GM23338 (cell line): Measurements from ENCODE around the gene GRIN2A. TPM values are rescaled to one million over a fixed set of nuclear protein-coding genes. Genes with fewer than 3 reads are reported as not detected.

Experiments
- ATAC-seq: fragments of 200-7000 bp; cut with Tn5 transposase; 3 replicates; pipeline ENCODE4 v1.9.1; 2020
- DNase-seq: peaks from one replicate; pipeline ENCODE4 v3.0.0-alpha.2; 2015; ENCODE audit warnings: low spot score
- H2AFZ ChIP-seq: fragments of 200-600 bp; sonication (generic); 2 replicates; pipeline ENCODE4 v1.8.0; 2016; ENCODE audit warnings: antibody characterized with exemption, mild to moderate bottlenecking, moderate library complexity
- H3F3A ChIP-seq: fragments of 200-600 bp; sonication (generic); replicated peaks from 2 replicates; pipeline ENCODE4 v1.8.0; 2017; ENCODE audit warnings: antibody characterized with exemption, mixed run types, low read depth
- H3K27ac ChIP-seq: fragments of 200-600 bp; sonication (generic); 2 replicates; pipeline ENCODE4 v1.6.1; 2016; ENCODE audit warnings: low read depth
- H3K27me3 ChIP-seq: fragments of 200-600 bp; sonication (generic); 2 replicates; pipeline ENCODE4 v1.8.0; 2016; ENCODE audit warnings: mild to moderate bottlenecking, mixed run types, moderate library complexity; ENCODE audit not compliant: insufficient read depth
- H3K36me3 ChIP-seq: fragments of 200-600 bp; sonication (generic); 2 replicates; pipeline ENCODE4 v1.8.0; 2016; ENCODE audit warnings: mild to moderate bottlenecking; ENCODE audit not compliant: insufficient read depth
- H3K4me1 ChIP-seq: fragments of 200-600 bp; sonication (generic); 2 replicates; pipeline ENCODE4 v1.8.0; 2016; ENCODE audit warnings: mild to moderate bottlenecking, moderate library complexity; ENCODE audit not compliant: insufficient read depth
- H3K4me2 ChIP-seq: fragments of 200-600 bp; sonication (generic); 2 replicates; pipeline ENCODE4 v1.7.1; 2017; ENCODE audit warnings: mixed run types
- H3K4me3 ChIP-seq: fragments of 200-600 bp; sonication (generic); 2 replicates; pipeline ENCODE4 v1.6.1; 2016; ENCODE audit warnings: mixed run types
- H3K79me2 ChIP-seq: fragments of 200-600 bp; sonication (generic); replicated peaks from 2 replicates; pipeline ENCODE4 v1.8.0; 2017; ENCODE audit warnings: mild to moderate bottlenecking; ENCODE audit not compliant: insufficient read depth
- H3K9me2 ChIP-seq: fragments of 200-600 bp; sonication (generic); 2 replicates; pipeline ENCODE4 v1.8.0; 2017; ENCODE audit not compliant: insufficient read depth
- H4K20me1 ChIP-seq: fragments of 200-600 bp; sonication (generic); replicated peaks from 2 replicates; pipeline ENCODE4 v1.8.0; 2017; ENCODE audit warnings: mild to moderate bottlenecking; ENCODE audit not compliant: insufficient read depth
- H3K27ac Mint-ChIP-seq: 2 replicates; pipeline ENCODE4 v1.8.0; 2020; ENCODE audit warnings: inconsistent platforms, mild to moderate bottlenecking, moderate library complexity, mixed read lengths
- H3K27me3 Mint-ChIP-seq: 3 replicates; pipeline ENCODE4 v1.8.0; 2022; ENCODE audit warnings: low read depth, mild to moderate bottlenecking, moderate library complexity, mixed read lengths, inconsistent platforms; ENCODE audit not compliant: insufficient read depth, poor library complexity
- H3K36me3 Mint-ChIP-seq: 3 replicates; pipeline ENCODE4 v1.8.0; 2021; ENCODE audit warnings: low read depth, mild to moderate bottlenecking, inconsistent platforms, moderate library complexity, mixed read lengths
- H3K4me1 Mint-ChIP-seq: 3 replicates; pipeline ENCODE4 v1.8.0; 2020; ENCODE audit warnings: mild to moderate bottlenecking, inconsistent platforms, mixed read lengths
- H3K4me3 Mint-ChIP-seq: 3 replicates; pipeline ENCODE4 v1.8.0; 2021; ENCODE audit warnings: moderate library complexity, mild to moderate bottlenecking, inconsistent platforms, mixed read lengths
- H3K9me3 Mint-ChIP-seq: 3 replicates; pipeline ENCODE4 v1.8.0; 2020; ENCODE audit warnings: moderate library complexity, mild to moderate bottlenecking, inconsistent platforms, mixed read lengths
- CTCF ChIP-seq, 2 experiments: fragments of 200-600 bp in 1 of 2; sonication (generic) in 1 of 2; conservative IDR thresholded peaks; 2 replicates each; pipeline versions ENCODE4 v1.5.1 to v1.6.1; 2016 to 2017; ENCODE audit warnings: antibody characterized with exemption in 2 of 2, low read depth in 2 of 2, mild to moderate bottlenecking in 2 of 2, moderate library complexity in 1 of 2
- ETS1 ChIP-seq: IDR thresholded peaks from 2 replicates; pipeline ENCODE4 v1.6.1; 2016; ENCODE audit warnings: antibody characterized with exemption
- EZH2 ChIP-seq: fragments of 200-600 bp; sonication (generic); IDR thresholded peaks from one replicate; pipeline ENCODE4 v1.8.0; 2017; ENCODE audit warnings: antibody characterized with exemption, mild to moderate bottlenecking, low read depth; ENCODE audit not compliant: unreplicated experiment
- EZH2phosphoT487 ChIP-seq: fragments of 200-600 bp; sonication (generic); IDR thresholded peaks from one replicate; pipeline ENCODE4 v1.8.1; 2018; ENCODE audit warnings: antibody characterized with exemption; ENCODE audit not compliant: unreplicated experiment
- JUNB ChIP-seq: IDR thresholded peaks from one replicate; pipeline ENCODE4 v1.6.1; 2016; ENCODE audit warnings: antibody characterized with exemption; ENCODE audit not compliant: unreplicated experiment
- NANOG ChIP-seq: IDR thresholded peaks from 2 replicates; pipeline ENCODE4 v1.6.1; 2016; ENCODE audit warnings: antibody characterized with exemption, borderline replicate concordance
- REST ChIP-seq: IDR thresholded peaks from one replicate; pipeline ENCODE4 v1.6.1; 2018; ENCODE audit warnings: antibody characterized with exemption; ENCODE audit not compliant: unreplicated experiment
- STAT1 ChIP-seq: IDR thresholded peaks from one replicate; pipeline ENCODE4 v1.6.1; 2016; ENCODE audit warnings: antibody characterized with exemption; ENCODE audit not compliant: unreplicated experiment
- ZNF114 ChIP-seq: fragments of 250-450 bp; sonication (Bioruptor Pico); IDR thresholded peaks from 2 replicates; pipeline ENCODE4 v1.5.0; 2020; ENCODE audit warnings: mild to moderate bottlenecking, moderate library complexity
- ZNF331 ChIP-seq: fragments of 250-450 bp; sonication (Bioruptor Pico); IDR thresholded peaks from 2 replicates; pipeline ENCODE4 v1.5.0; 2020; ENCODE audit warnings: low read depth, mild to moderate bottlenecking, moderate library complexity
- polyA plus RNA-seq: library from polyadenylated mRNA; unstranded; fragments of >200 nt; fragmentation: Nextera tagmentation; extraction: Ambion mirVana; gene quantifications from 2 replicates; pipeline ENCODE4 v1.2.1, GENCODE V29; 2016
- total RNA-seq: library from RNA; depleted of rRNA; stranded (reverse); fragments of >200 nt; shearing (Covaris generic); gene quantifications from 2 replicates; pipeline ENCODE4 v1.2.3, GENCODE V29; 2014

GRIN2A gene
- total and polyA plus RNA-seq, 2 experiments from 2014 or later, result 0.89 to 5.1 TPM

GRCh38 chr16:10065019-10065418 is 117.2 kb downstream of the GRIN2A start (continued):
- TF ChIP-seq REST (no peak), STAT1 (no peak), ZNF114 (CRISPR knock-in tag) (no peak)

- Histone ChIP-seq H3K27me3 (no peaks in the 10 kb centered on the region), H3K4me2 (no peak overlapping the region), H3K27ac (no peak overlapping the region), H3K79me2 (no peaks in the 10 kb centered on the region), H2AFZ (no peak overlapping the region), H3K36me3 (no peaks in the 10 kb centered on the region), H3K9me2 (peaks cover 13% of the 10 kb centered on the region; the same call in 1 of the 2 replicates), H3K4me1 (no peaks in the 10 kb centered on the region; the same call in 1 of the 2 replicates), H3F3A (no peaks in the 10 kb centered on the region), H4K20me1 (no peaks in the 10 kb centered on the region), H3K4me3 (no peak overlapping the region)
- DNase-seq, result no peak
- Mint-ChIP-seq H3K27me3 (no peaks in the 10 kb centered on the region), H3K4me1 (no peaks in the 10 kb centered on the region), H3K27ac (no peak overlapping the region), H3K36me3 (no peaks in the 10 kb centered on the region), H3K4me3 (no peak overlapping the region), H3K9me3 (peaks cover 5% of the 10 kb centered on the region; the same call in 1 of the 3 replicates)
- no peak for ATAC-seq
- TF ChIP-seq ETS1, result no peak
- no peak for TF ChIP-seq ZNF114 (CRISPR knock-in tag)
- TF ChIP-seq STAT1, result no peak
- no peak for TF ChIP-seq NANOG
- no peak for TF ChIP-seq REST
- no peak for TF ChIP-seq EZH2phosphoT487
- TF ChIP-seq JUNB, result no peak
- TF ChIP-seq EZH2, result no peak
- no peak for TF ChIP-seq ZNF331 (CRISPR knock-in tag)
- no peak for TF ChIP-seq CTCF (conservative IDR thresholded peaks at IDR 0.05; ENCODE audit: low read depth in 2 of 2)
Observed at GRCh38 chr16:10048850-10049249, 133.4 kb downstream of the GRIN2A start.
